Panc1 (cell line): ENCODE results near the gene SYTL3.
"Not testable (repeated sequence)": the region's sequence is repeated elsewhere in the genome, so short reads cannot be mapped to it uniquely, and the experiment has no call there.

Source experiments
- CTCF ChIP-seq: fragments of 450-650 bp; IDR thresholded peaks from 2 replicates; pipeline ENCODE4 v1.5.1; 2017; ENCODE audit warnings: mild to moderate bottlenecking
- POLR2AphosphoS5 ChIP-seq: IDR thresholded peaks from 2 replicates; pipeline ENCODE4 v1.6.1; 2012; ENCODE audit warnings: mild to moderate bottlenecking, low read depth, low read length, moderate library complexity
- REST ChIP-seq, 2 experiments: IDR thresholded peaks; 2 replicates each; pipeline ENCODE4 v1.6.1; 2011 to 2012; ENCODE audit warnings: low read depth in 2 of 2, control low read depth in 1 of 2, low read length in 1 of 2, mild to moderate bottlenecking in 1 of 2, moderate library complexity in 1 of 2; ENCODE audit not compliant: insufficient read depth in 1 of 2
- SIN3A ChIP-seq: IDR thresholded peaks from 2 replicates; pipeline ENCODE4 v1.6.1; 2012; ENCODE audit warnings: low read depth, mild to moderate bottlenecking, low read length, moderate library complexity, borderline replicate concordance; ENCODE audit not compliant: insufficient read depth
- TCF7L2 ChIP-seq: IDR thresholded peaks from 2 replicates; pipeline ENCODE4 v1.6.1; 2011; ENCODE audit warnings: mild to moderate bottlenecking, low read depth, low read length, inconsistent platforms

GRCh38 chr6:158606011-158606410 is 43.8 kb upstream of the SYTL3 start:
- TF ChIP-seq CTCF; POLR2AphosphoS5; SIN3A; TCF7L2; REST (IDR thresholded peaks at IDR 0.05; ENCODE audit: insufficient read depth in 1 of 2, low read depth in 2 of 2, low read length in 1 of 2): not testable (repeated sequence)
